GM08714 (cell line): ENCODE measurements around the gene TYW1.
"Not testable (repeated sequence)": the region's sequence is repeated elsewhere in the genome, so short reads cannot be mapped to it uniquely, and the experiment has no call there.

ENCODE experiments used
- H3K4me3 ChIP-seq: fragments of 200-500 bp; sonication (Bioruptor generic); 2 replicates; pipeline ENCODE4 v1.5.1; 2014; ENCODE audit warnings: mild to moderate bottlenecking, low read length, inconsistent platforms
- ZNF274 ChIP-seq: IDR thresholded peaks from 2 replicates; pipeline ENCODE4 v1.6.1; 2012; ENCODE audit warnings: mild to moderate bottlenecking, low read depth, low read length

TYW1 gene

DNA sequence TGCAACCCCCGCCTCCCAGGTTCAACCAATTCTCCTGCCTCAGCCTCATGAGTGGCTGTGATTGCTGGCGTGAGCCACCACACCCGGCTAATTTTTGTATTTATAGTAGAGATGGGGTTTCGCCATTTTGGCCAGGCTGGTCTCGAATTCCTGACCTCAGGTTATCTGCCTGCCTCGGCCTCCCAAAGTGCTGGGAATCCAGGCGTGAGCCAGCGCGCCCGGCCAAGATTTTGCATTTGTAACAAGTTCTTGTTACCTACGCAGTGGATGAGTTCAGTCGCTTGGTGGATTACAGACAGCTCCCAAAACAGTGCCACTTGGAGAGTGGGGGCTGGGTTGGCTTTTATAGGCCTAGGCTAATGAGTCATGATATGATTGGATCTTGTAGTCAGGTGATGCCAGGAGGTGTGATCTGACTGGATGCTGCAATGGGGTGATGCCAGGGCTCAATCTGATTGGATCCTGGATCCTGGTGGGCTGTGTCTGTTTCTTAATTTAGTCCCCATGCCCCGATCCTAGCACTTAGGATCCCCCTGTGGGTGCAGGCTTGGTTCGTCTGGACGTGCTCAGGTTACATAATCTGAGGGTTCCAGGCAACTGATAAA is 21.5 kb upstream of the TYW1 start:
- no peak for TF ChIP-seq ZNF274
- no peak overlapping the region for H3K4me3 ChIP-seq

DNA sequence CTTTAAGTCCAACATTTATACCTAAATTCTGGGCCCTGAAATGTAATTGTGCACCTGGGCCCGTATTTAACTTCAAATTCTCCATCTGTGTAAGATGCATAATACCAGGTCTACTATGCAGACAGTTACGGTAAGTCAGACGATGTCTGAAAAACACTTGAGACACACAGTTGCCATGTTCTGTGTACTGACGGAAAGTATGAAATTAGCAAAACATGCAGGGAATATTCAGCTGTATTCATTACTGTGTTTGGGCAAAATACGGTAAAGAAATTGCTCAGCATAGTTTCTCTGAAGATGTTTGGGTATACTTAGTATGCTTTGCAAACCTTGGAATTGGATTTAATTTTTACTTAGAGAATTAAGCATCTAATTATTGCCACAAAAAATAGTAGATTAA is 18.3 kb upstream of the TYW1 start:
- H3K4me3 ChIP-seq: not testable (repeated sequence)

DNA sequence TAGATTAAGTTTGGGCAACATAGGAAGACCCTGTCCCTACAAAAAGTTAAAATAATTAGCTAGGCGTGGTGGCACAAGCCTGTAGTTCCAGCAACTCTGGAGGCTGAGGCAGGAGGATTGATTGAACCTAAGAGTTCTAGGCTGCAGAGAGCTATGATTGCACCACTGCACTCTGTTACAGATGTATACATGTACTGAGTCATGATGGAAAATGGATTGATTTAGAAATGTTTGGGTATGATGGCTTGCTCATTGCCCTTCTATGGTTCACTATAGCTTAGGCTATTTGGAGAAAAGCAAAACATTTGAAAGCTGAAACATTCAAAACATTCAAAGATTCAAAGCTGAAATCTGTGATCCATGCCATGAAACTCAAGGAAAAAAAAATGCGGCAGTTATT is 17.6 kb upstream of the TYW1 start:
- H3K4me3 ChIP-seq: not testable (repeated sequence)

DNA sequence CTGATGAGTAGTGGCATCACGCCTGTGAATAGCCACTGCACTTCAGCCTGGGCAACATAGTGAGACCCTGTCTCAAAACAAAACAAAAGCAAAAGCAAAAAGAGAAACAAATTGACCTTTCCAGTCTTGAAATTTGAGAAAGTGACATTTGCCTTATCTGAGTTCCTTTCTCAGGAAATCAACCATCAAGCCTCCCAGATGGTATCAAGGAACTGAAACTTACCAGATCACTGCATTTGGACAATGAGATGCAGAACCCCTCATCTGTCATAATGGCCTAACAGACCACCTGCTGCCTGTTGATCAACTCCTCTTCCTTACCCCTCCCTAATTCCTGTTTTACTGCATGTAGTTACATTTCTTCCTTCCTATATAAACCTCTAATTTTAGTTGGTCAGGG is 16.3 kb upstream of the TYW1 start:
- H3K4me3 ChIP-seq: not testable (repeated sequence)

DNA sequence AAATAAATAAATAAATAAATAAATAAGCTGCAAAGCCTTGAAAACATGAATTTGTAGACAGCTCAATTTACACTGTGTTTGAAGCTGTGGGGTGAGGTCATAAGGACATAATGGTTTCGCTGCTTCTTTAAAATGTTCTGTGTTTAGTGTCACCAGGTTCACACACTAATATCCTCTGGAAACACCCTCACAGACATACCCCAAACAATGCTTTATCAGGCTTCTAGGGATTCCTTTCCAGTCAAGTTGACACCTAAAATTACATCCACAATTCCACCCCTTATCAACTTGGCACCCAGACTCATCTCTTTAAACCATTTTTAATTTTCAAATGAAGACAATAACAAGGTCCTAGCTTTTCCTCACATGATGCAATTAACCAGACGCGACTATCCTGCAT is 7.1 kb upstream of the TYW1 start:
- H3K4me3 ChIP-seq: not testable (repeated sequence)

DNA sequence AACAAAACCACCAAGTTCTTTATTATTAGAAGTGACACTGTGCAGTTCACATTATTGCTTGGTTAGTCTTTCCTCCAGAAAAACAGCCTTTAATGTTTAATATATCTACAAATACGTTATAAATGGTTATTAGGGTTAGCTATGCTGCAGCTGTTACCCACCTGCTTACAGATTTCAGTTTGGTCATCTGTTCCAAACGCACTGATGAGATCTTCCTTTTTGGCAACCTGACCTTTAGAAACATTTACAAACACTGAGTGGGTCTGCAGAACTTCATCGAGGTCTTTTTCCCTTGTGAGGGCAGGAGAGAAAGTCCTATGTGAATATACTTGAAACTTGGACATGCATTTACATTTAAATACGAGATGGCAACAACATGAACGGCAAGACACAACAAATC is 2.6 kb upstream of the TYW1 start:
- H3K4me3 ChIP-seq: peak overlapping the region; percentile 69; the same call in 1 of the 2 replicates

DNA sequence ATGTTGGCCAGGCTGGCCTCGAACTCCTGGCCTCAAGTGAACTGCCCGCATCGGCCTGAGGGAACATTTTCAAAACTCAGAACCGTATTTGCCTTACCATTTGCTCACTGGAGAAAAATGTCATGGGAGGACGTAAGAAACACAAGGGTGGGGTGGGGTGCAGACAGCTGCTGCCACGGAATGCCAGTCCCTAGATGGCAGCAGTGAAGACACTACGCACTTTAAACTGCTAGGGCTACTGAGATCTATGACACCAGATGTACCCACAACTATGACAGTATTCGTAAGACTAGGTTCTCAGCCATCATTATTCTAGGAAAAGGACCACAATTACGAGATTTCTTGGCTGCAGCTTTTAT is 2.0 kb upstream of the TYW1 start:
- H3K4me3 ChIP-seq: peak overlapping the region; percentile 69

DNA sequence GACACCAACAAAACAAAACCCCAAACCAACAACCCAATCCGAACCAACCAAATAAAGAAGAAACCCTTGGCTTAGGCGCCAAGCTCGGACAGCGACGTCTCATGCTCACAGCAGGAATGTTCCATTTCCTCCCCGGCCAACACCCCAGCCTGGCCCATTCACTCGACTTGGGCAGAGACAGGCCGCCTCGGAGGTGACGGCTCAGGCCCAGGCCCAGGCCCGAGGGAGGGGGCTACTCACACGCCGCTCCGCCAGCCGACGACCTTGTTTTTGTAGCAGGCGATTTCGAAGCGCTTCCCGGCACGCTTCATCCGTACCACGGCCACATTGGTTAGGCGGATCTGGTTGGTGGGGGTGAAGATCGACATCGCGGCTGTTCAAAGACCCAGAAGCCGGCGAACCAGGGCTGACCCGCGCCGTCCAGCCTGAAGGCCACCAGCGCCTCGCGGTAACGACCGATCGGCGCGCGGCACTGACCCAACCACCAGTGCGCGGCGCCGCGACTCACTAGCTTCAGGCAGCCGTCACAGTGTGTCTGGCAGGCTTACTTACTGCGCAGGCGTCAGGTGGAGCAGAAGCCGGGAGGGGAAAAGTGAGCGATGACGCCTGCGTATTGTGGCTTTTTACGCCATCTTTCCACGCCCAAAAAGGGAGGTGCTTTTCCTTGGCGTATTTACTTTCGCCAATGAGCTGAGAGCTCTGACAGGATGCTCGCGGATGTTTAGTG is 1.4 kb upstream of the TYW1 start, which contains the start of gene SBDS:
Gene SBDS, minus strand, starts transcription at position 537 of the 727 bp plus-strand sequence. Its CDS starts 169 bp downstream, at position 368.
- H3K4me3 ChIP-seq: peak within 1 kb of the TSS; percentile 91

DNA sequence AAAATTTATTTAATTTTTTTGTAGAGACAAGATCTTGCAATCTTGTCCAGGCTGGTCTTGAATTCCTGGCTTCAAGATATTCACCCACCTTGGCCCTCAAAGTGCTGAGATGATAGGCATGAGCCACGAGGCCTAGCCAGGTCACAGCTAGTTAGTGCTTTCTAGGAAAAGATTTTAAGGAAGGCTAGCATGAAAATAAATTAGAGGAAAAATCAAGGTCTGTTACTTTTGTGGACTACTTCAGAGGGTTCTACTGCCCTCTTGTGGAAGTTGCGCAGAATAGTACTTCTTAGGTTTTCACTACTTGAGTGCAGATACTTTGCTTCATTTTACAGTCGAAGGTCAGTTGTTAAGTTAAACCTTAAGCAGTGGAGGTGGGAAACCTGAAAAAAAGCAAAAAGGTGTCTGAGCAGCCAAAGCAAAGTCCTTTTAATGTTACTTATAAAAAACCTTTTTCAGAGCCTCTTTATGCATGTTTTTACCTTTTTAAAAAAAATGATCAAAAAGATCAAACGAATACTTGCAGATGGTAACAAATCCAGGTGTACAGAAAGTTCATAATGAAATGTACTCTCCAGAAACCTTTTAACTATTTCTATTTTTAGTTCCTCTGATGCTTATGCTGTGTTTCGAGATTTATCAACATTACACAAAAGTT is 4.1 kb downstream of the TYW1 start:
- not testable (repeated sequence) for H3K4me3 ChIP-seq

DNA sequence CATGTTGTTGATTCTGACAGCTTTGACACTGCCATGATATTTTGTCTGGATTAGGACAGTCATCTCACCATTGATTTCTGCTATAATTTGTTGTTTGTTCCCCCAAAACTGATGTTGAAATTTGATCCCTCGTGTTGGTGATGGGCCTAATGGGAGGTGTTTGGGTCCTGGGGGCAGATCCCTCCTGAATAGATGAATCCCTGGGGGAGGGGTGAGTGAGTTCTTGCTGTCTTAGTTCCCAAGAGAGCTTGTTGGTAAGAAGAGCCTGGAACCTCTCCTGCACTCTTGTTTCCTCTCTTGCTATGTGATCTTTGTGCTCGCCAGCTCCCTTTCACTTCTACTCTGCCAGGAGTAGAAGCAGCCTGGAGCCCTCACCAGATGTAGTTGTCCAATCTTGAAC is 7.5 kb downstream of the TYW1 start:
- H3K4me3 ChIP-seq: not testable (repeated sequence)

DNA sequence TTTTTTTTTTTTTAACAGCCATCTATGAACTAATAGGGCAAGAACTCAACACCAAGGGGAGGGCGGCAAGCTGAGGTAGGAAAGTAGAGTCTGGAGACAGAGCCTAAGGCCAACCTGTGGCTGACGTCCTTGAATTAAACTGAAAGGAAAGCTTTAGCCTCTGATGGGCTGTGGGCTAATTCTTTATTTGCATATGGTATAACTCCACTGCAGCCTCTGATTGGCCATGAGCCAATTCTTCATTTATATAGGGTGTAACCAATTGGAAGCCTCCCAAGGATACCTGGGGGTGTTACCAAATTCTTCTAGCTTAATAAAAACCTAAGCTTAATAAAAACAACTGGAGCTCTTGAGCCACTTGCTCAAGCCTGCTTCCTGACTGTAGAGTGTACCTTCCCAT is 10.3 kb downstream of the TYW1 start:
- TF ChIP-seq ZNF274: no peak
- no peak overlapping the region for H3K4me3 ChIP-seq

DNA sequence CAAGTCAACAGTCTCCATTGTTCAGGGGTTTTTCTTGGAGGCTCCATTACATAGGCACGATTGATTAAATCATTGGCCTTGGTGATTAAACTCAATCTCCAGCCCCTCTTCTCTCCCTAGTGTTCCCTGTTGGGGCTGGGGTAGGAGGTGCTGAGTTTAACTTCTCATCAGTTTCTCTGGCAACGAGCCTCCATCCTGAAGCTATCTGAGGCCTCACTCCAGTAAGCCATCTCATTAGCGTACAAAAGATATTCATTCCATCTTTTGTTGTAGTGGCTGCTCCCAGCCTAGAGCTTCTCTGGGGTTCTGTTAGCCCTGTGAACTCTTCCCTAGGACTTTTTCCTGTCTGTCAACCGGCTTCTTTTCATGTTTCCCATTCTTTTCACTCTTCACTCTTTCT is 11.6 kb downstream of the TYW1 start:
- H3K4me3 ChIP-seq: no peak overlapping the region
- no peak for TF ChIP-seq ZNF274

DNA sequence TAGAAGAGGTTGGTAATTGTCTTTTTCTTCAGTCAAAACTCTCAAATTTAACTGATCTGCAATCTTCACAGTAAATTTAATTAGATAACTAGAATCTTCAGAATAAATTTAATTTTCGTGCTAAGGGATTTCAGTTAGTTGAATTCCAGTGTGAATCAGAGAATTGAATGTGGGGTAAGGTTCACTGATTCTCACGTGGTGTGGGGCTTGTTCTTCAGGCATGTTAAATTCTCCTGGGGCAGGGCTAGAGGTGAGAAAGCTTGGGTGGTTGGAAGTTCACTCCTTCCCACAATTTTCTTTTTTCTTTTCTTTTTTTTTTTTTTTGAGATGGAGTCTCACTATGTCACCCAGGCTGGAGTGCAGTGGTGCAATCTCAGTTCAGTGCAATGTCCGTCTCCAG is 13.0 kb downstream of the TYW1 start:
- H3K4me3 ChIP-seq: not testable (repeated sequence)

DNA sequence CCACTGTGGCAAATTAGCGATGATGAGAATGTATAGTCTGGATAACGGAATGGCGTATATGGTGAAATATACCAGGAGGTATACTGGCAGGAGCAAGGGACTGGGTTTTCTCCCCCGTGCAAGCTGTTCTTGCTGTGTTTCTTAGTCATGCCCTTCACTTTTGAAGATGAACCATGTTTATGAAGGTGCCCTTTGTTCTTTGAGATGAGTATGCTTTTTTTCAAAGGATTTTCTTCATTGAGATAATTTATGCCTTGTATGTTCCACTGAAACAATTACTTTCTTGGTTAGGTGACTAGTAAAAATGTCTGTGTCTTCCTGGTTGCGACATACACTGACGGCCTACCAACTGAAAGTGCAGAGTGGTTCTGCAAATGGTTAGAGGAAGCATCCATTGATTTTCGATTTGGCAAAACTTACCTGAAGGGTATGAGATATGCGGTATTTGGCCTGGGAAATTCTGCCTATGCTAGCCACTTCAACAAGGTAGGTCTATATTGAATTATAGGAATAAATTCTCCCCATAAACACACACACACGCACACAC is 17.5 kb downstream of the TYW1 start:
- H3K4me3 ChIP-seq: not testable (repeated sequence)

DNA sequence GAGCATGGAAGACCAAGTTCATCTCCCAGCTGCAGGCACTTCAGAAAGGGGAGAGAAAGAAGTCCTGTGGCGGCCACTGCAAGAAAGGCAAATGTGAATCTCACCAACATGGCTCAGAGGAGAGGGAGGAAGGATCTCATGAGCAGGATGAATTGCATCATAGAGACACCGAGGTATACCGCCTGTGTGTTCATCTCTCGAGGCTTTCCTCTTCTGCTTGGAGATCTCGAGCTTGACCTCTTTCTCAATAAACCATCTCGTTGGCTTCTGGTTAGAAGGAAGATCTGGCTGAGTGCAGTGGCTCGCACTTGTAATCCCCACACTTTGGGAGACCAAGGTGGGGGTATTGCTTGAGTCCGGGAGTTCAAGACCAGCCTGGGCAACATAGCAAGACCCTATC is 21.3 kb downstream of the TYW1 start:
- not testable (repeated sequence) for H3K4me3 ChIP-seq

DNA sequence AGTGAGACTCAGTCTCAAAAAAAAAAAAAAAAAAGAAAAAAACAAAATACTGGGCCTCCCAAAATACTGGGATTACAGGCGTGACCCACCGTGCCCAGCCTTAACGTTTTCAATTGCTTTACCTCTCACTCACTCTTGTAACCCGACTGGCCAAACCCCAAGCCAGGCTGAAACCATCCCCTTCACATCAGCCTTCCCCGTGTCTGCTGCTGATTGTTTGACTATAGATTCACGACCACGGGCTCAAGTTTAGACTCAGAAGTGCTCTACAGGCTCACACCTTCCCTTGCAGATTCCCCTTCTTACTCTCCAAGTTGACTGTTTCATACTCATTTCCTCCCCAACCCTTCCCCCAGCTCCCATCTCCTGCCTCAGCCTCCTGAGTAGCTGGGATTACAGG is 22.3 kb downstream of the TYW1 start:
- no peak for TF ChIP-seq ZNF274
- H3K4me3 ChIP-seq: no peak overlapping the region
